GM18868 (cell line): ENCODE measurements around the gene KIT.

ENCODE experiments used
- ATAC-seq: cut with Tn5 transposase; IDR thresholded peaks from one replicate; pipeline ENCODE4 v1.9.1; 2021; ENCODE audit warnings: mild to moderate bottlenecking, moderate library complexity; ENCODE audit not compliant: unreplicated experiment

The KIT gene

DNA sequence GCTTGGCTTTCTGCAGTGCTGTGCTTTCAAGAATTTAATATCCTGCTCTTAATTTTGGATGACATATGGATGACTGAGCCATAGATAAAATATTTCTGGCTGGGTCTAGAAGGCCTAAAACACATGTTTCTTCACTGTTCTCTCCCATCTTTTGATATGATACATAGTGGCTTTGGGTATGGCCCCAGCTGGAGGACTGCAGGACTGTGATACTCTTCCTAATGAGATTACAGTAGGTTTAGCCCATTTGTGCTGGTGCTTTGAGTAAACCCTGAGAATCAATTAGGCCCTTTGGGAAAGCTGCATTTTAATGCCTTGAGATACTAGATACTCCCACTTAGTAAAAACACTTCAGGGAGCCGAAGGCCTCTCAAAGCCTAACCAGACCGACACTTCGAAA lies 38.0 kb downstream of the KIT start:
- no peak for ATAC-seq

DNA sequence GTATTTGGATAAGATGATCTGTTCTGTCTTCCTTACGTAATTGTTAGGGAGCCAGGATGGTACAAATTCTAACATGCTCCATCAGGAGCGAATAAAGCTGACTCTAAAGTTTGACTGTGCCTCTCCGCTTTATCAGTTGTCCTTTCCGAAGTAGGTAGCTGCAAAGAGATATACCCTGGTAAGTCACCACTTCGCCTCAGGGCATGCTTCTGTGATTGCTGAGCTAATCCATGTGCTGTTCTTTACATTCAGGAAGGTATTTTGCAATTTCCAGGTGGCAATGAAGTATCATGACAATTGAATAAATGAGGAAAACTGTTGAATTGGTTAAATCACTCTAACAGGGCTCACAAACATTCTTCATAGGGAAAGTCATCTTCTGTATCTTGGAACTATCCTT lies 38.9 kb downstream of the KIT start:
- no peak for ATAC-seq

DNA sequence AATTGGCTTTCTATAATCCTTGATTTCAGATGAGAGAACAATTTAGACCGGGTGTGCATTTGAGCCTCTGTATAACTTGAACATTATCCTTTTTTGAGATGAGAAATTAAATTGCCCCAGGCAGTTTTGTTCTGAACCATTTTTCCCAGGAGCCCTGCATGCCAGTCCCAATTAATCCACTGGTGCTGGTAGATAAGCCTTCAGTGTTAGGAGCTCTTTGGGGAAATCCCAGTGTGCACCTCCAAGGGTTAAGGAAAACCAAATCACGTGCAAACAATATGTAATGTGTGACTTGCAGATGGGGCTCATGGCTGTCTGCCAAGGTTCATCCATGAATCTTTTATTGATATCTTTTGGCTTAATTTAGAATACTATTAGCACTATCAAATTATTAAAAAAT lies 43.2 kb downstream of the KIT start:
- no peak for ATAC-seq

DNA sequence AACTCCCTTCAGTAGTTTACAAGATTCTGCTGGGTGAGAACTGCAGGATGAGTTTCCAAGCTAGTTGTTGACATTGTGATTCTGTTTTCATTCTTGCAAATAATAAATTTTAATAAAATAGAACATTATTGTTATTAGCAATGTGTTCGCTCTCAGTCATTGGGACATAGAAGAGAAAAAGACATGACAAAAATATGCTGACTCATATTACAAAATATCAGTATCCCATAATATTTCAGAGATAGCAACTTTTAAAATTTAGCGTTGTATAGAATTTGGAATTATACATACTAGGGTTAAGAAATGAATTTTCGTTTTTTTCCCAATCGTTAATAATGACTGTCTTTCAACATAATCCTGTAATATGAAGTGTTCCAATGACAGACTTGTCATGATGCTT lies 45.4 kb downstream of the KIT start:
- no peak for ATAC-seq

DNA sequence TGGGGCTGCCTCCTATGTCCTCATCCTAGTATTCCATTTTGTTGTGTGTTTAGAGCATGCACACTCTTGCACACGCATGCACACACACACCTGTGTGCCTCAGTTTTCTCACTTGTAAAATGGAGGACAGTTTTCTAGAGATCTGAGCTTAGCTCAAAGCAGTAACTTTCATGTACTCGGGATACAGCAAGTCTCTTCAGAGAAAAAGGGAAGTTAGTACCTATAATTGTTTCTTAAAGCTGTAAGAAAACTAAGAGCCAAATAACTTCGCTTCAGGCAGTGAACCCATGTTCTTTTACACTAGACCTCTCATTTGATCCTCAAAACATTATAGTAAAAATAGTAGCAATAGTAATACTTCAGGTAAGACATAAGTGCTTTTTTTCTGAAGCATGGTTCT lies 49.6 kb downstream of the KIT start:
- ATAC-seq = no peak

DNA sequence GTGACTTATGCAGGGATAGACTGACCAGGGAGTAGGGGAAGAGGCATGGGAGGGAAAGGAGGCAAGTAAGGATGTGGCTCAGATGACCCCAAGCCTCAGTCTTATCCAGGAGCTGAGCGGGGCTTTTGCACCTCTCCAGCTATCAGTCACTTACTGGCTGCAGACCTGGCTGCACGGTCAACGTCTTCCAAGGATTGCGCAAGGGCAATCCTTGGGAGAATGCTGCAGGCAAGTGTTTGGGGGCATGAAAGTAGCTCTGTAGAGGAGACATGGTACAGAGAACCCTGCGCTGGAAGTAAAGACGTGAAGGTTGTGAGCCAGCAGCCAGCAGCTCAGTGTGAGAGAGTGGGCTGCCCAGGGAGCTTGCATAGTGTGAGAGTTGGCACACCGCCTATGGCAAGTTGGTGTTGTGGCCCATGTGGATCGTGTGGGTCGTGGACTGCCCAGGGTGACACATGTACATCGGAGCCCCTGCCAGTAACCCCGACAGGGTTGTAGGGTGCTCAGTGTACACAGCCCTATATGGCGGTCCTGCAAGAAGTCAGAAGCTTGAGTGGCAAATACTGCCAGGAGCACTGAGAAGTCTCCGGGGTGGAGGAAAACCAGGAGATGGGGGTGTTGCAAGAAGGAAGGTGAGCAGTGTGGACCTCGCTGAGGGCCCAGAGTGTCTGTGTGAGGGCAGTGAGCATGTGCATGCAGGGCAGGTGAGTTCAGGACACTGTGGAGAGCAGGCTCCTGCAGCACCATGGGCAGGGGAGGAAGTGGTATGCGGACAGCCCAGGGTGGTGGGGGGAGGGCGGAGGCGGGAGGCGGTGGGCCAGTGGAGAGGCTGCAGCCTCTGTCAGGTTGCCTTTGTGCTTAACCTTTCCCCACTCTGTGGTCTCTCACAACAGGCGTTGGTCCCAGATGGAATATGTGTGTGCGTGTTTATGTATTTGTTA lies 50.9 kb downstream of the KIT start:
- no peak for ATAC-seq

DNA sequence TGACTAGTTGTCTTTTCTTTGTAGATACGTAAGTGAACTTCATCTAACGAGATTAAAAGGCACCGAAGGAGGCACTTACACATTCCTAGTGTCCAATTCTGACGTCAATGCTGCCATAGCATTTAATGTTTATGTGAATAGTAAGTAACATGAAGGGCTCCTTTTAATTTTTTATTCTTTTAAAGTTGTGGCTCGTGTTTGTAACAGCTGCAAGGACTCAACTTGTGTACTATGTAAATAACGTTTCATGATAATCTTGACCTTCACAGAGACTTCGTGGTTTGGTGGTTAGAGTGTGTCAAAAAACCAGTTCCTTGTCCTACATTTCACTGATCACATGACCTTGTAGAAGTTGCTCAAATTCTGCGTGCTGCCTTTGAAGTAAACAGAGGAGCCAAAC lies 51.6 kb downstream of the KIT start:
- ATAC-seq = no peak

DNA sequence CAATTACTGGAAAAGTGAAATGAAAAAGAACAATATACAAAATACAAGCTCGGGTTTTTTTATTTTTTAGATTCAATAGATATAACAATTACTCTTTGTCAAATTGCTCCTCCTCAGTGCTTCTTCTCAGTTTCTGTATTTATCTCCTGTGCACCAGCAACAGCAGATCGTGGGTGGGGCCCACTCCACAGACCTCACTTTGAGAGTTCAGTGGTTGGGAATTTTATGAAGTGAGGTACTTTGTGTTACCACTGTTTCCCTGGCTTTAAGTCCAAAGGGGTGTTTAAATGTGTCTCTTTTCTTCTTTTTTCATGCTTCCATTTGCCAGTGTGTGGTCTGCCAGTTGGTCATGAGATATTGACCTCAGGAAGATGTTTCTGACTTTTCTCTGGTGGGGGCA lies 54.4 kb downstream of the KIT start:
- ATAC-seq = no peak

DNA sequence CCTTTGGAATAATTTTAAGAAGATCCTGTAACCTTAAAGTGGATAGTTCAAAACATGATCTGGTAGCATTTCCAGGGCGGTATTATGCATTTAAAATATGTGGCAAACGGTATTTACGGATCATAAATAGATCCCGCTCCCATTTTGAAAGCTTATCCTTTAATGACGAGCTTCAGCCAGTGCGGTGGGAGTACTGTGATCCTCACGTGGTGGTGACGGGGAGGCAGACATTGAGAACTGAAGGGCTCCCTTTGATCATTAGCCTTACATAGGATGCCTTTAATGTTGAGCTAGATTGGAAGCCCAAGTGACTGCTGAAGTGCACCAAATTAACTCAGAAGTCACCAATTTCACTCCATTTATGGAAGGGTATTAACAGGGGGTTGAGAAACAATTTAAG lies 56.9 kb downstream of the KIT start:
- no peak for ATAC-seq

DNA sequence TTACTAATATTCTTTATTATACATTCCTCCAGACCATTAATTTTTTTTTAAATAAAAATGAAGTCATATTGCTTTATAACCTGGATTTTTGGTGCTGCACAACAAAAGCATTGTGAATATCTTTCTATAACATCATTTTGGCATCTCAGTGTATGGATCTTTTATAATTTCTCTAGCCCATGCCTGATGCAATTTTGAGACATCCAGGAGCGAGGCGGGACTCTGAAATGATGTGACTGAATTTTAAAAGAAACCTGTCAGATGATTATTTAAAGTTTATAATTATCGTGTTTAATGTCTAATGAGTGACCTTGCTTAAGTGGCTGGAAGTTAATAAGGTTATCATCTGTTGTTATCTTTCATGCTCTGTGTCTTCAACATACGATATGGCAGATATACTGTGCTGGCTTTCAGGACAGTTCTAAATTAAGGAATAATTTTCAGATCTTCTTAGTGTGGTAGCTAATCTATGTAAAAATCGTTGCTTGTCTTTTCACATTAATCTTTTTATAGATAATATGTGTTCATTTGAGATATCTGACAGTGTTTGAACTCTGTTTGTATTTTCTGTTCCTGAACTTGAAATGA lies 58.8 kb downstream of the KIT start:
- ATAC-seq = no peak

DNA sequence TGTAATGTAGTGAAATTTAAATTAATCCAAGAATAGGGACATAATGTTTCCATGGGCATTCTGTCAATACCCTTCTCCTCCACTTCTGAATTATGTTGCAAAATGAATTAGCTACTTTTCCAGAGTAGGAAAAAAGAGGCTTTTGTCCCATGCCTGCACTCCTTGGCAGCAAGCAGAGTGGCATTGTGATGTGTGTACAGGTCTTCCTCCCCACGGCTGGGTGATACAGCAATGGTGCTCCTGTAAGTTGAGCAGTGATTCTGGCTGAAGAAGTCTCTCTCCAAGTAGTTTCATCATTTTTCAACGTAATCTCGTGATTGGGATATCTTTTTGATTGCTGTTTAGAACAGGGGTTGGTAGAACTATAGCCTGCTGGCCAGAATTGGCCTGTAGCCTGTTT lies 59.9 kb downstream of the KIT start:
- ATAC-seq = no peak

DNA sequence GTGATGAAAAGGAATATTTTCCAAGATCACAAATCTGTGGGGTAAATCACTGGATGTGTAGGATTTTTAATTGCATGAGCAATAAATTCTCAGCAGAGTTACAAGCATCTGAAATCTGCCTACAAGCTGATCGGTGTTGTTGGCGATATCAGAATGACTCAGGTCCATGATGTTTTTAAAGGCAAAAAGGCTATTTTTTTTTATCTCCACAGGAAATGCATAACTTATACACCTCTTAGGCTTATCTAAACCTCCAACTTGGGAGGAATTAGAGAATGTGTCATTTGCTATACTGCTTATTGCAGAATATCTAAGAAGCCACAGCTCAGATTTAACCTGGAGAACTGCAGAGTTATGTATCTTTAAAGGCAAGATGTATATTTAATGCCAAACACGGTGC lies 61.6 kb downstream of the KIT start:
- ATAC-seq = no peak

DNA sequence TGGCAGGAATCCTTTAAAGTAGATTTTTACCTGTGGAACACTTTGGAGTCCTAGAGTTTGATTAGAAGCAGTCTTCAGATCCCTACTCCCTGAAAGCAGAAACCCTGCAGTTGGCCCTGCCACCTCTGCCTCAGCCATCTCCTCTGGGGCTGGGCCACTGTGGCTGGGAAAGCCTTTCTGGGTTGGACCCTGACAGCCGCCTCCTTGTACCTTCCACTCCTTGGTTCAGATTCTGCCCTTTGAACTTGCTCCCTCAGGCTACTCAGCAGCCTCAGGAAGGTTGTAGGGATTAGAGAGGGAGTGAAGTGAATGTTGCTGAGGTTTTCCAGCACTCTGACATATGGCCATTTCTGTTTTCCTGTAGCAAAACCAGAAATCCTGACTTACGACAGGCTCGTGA lies 65.5 kb downstream of the KIT start:
- ATAC-seq = no peak

DNA sequence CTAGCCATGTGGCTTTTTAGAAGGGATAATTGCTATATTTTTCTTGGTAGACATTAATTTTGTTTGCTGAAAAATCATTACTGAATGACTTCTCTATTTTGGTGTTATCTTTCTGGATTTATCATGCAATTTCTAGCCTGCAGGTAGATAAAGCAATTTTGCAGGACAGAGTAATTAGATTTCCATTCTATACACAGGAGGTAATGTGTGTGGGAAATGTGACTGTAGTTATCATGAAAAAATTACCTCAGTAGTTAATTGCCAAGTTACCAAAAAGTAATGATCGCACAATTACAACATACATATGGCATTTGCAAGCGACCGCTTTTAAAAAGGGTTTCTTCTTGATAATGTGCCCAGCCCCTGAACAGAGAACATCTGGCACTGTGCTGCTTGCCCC lies 66.1 kb downstream of the KIT start:
- ATAC-seq = no peak

DNA sequence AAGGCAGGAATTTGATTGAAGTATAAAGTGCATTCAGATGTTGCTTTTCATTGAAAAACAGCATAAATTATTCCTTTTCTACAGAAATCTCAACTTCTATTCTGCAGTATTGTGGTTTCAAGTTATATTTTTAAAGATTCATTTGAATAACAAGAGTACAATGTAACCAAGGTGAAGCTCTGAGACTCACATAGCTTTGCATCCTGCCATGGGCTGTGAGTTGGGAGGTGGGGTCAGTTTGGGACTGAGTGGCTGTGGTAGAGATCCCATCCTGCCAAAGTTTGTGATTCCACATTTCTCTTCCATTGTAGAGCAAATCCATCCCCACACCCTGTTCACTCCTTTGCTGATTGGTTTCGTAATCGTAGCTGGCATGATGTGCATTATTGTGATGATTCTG lies 69.2 kb downstream of the KIT start:
- peak; percentile 31 for ATAC-seq

DNA sequence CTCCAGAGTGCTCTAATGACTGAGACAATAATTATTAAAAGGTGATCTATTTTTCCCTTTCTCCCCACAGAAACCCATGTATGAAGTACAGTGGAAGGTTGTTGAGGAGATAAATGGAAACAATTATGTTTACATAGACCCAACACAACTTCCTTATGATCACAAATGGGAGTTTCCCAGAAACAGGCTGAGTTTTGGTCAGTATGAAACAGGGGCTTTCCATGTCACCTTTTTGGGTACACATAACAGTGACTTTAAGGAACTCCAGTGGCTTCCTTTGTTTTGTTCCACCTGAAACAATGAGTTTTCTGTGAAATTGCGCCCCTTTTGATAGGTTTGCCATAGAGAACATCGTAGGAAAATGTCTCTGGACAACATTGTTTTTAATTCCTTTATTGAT lies 69.6 kb downstream of the KIT start:
- ATAC-seq = peak; percentile 83

DNA sequence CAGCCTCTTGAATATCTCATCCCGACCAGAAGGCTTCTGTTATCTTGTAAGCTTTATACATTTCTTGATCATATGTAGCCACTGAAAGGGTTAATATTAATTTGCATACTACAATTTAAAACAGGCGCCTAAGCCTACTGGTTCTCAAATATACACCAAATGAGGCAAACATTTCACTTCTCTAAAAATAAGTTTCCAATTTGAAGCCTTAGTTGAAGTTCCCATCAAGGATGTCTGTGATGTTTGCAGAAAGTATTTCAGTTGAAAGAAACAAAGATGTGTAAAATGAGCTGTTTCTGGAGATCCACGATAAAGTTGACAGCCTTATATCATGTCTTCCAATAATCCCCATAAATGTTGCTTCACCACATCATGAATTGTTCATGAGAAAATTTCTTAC lies 70.6 kb downstream of the KIT start:
- peak; percentile 47 for ATAC-seq

DNA sequence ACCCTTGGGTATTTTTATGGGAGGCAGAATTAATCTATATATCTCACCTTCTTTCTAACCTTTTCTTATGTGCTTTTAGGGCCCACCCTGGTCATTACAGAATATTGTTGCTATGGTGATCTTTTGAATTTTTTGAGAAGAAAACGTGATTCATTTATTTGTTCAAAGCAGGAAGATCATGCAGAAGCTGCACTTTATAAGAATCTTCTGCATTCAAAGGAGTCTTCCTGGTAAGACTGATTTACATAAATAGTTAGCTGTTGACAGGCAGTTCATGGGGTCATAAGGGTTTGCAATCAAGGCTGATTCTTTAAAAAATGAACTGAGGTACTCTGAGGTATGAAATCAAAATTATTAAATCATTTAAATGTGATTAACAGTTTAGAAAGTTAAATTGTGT lies 71.5 kb downstream of the KIT start:
- ATAC-seq = no peak

DNA sequence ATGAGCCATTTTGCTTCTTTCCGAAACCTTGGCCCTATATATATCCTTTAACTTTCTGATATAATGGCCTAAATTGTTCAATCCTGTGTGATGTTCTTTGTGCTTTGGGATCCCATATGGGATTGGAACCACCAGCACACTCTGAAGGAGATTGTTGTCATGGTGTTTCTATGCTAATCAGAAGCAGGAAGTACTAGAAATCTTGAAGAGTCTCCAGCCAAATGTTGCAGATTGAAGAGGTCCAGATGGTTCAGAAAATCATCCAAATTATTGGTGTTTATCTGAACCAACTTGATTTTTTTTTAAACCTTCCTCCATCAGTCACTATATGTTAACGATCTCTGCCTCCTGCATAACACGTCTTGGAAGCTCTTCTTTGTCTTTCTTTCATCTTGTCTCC lies 72.8 kb downstream of the KIT start:
- no peak for ATAC-seq

DNA sequence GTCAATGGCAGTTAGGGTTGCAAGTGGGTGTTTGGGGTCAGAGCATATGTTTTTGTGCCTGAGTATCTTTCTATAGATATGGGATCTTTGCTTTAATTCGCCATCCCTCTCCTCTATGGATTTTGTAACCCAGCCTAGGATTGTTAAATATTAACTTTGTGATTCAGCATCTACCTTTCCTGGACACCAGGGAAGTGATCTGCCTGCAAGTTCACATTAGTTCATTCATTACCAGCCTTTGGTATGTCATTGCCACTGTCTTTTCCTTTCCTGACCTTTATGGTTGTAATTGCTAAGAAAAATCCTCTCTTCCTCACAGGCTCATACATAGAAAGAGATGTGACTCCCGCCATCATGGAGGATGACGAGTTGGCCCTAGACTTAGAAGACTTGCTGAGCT lies 73.8 kb downstream of the KIT start:
- no peak for ATAC-seq

DNA sequence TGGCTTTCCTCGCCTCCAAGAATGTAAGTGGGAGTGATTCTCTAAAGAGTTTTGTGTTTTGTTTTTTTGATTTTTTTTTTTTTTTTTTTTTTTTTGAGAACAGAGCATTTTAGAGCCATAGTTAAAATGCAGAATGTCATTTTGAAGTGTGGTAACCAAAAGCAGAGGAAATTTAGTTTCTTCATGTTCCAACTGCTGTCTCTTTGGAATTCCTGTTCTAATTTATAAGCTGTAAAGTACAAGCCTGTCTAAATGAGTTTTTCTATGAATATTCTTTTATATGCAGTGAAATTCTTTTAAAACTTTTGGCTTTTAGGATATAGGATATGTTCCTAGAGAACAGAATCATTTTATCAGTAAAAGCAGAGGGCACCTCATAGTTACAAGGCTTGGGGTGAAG lies 74.2 kb downstream of the KIT start:
- ATAC-seq = no peak

DNA sequence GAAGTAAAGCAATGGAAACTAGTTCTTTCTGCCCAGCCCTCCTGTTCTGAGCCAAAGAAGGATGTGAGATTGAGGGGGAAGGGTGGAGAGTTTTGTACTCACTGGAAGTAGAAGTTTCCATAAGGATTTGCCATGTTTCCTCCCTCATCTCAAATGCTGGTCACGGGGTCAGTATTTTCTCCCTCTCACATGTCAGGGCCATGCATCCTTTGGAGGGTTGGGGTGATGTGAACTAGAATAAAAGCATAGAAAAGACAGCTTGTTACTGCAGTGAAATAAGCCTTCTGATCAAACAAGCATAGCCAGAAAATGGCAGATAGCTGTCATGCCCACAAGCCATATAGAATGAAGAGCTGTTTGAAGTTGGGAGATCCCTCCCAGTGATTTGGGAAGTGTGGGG lies 79.7 kb downstream of the KIT start:
- ATAC-seq = no peak

DNA sequence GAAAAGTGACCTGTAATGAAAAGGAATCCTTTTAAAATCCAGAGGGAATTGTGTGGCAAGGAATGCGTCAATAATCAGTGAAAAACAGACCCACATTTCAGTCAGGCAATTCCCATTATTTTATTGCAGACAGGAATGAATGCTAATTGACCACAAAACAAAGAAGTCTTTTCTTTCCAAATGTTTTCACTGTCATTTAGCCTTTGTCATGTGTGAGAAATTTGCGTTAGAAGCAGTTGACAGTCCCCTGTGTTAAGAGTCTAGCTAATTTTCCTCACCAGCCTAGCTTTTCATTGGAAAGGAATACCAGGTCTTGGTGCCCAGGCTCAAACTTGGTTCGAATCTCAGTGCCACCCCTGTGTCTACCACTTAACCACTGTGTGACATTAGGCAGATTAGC lies 83.4 kb downstream of the KIT start:
- ATAC-seq = no peak
